GM21825 (cell line): ENCODE results near the gene CLCNKA.
"Not testable (repeated sequence)": the region's sequence is repeated elsewhere in the genome, so short reads cannot be mapped to it uniquely, and the experiment has no call there.

Experiments used
- ATAC-seq: cut with Tn5 transposase; IDR thresholded peaks from one replicate; pipeline ENCODE4 v1.9.1; 2021; ENCODE audit warnings: mild to moderate bottlenecking, moderate library complexity; ENCODE audit not compliant: unreplicated experiment

Gene CLCNKA

DNA sequence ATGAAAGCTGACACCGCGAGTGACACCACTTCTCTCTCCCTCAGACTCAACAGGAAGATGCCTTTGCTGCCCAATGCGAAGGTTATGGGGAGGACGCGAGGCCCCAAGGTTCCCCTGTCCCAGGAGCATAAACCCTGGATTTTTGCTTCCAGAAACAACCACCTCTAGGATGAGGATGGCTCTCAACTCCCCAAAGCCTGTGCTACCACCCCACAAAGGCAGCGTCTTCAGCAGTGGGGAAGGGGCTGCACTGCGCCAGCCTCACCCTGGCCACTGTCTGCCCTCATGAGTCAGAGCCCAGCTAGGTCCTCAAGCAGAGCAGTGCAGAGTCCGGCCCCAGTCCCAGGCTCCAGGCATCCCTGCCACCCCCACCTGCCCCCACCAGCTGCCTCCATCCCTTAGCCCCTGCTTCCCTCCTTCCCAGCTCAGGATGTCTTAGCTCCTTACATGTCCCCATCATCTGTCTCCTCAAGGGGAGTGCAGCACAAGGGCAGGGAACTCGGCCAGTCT, 24.7 kb upstream of the CLCNKA start:
- no peak for ATAC-seq

DNA sequence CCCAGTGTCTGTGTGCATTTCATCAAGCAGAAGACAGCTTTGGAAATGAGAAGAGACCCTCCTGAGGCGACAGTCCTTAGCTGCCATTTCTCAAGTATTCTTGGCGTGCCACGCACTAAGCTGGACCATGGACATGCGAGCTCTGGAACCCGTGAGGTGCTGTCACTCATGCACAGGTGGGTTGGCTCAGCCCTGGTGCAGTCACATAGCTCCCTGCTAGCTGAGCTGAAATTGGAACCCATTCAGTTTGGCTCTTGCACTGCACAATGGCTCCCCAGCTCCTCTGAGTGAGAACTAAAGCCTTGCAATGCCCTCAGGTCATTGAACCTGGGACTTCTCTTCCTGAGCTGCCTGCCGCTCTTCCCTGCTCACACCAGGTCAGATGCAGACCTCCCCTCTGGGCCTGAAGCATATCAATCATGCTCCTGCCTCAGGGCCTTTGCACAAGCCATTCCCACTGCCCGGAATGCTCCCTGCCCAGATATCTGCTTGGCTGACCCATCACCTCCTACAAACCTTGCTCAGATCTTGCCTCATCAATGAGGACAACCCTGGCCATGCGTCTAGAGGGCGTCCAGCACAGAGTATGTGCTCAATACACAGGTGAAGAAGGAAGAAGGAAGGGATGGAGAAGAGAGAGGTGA, 24.1 kb upstream of the CLCNKA start:
- ATAC-seq: no peak

DNA sequence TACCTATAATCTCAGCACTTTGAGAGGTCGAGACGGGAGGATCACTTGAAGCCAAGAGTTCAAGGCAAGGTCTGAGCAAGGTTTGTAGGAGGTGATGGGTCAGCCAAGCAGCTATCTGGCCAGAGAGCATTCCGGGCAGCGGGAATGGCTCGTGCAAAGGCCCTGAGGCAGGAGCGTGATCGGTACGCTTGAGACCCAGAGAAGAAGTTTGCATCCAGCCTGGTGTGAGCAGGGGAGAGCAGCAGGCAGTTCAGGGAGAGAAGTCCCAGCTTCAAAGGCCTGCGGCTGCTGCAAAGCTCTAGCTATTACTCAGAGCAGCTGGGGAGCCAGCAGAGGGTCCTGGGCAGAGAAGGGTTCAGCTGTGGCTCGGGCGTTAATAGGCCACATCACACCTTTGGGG, 22.9 kb upstream of the CLCNKA start:
- ATAC-seq: no peak

DNA sequence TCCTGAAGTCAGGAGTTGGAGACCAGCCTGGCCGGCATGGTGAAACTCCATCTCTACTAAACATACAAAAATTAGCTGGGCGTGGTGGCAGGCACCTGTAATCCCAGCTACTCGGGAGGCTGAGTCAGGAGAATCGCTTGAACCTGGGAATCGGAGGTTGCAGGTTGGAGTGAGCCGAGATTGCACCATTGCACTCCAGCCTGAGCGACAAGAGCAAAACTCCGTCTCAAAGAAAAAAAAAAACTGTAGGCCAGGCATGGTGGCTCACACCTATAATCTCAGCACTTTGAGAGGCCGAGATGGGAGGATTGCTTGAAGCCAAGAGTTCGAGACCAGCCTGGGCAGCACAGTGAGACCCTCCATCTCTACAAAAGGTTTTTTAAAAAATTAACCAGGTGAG, 20.6 kb upstream of the CLCNKA start:
- ATAC-seq: not testable (repeated sequence)

DNA sequence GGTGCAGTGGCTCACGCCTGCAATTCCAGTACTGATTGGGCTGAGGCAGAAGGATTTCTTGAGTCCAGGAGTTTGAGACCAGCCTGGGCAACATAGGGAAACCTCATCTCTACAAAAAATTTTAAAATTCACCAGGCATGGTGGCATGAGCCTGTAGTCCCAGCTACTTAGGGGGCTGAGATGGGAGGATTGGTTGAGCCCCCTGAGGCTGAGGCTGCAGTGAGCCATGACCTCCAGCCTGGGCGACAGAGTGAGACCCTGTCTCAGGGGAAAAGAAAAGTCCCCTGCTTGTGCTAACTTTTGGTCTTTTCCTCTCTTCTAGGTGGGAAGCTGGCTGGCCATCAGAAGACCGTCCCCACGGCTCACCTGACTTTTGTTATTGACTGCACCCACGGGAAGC, 16.2 kb upstream of the CLCNKA start:
- ATAC-seq: no peak

DNA sequence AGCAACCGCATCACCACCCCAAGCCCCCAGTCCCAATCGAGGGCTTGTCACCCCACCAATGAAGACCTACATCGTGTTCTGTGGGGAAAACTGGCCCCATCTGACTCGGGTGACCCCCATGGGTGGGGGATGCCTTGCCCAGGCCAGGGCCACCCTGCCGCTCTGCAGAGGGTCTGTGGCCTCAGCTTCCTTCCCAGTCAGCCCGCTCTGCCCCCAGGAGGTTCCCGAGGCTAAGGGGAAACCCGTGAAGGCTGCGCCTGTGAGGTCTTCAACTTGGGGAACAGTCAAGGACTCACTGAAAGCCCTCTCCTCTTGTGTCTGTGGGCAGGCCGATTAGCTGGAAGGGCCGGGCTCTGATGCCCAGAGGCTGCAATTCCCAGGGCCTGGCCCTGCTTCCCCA, 15.8 kb upstream of the CLCNKA start:
- ATAC-seq: no peak

DNA sequence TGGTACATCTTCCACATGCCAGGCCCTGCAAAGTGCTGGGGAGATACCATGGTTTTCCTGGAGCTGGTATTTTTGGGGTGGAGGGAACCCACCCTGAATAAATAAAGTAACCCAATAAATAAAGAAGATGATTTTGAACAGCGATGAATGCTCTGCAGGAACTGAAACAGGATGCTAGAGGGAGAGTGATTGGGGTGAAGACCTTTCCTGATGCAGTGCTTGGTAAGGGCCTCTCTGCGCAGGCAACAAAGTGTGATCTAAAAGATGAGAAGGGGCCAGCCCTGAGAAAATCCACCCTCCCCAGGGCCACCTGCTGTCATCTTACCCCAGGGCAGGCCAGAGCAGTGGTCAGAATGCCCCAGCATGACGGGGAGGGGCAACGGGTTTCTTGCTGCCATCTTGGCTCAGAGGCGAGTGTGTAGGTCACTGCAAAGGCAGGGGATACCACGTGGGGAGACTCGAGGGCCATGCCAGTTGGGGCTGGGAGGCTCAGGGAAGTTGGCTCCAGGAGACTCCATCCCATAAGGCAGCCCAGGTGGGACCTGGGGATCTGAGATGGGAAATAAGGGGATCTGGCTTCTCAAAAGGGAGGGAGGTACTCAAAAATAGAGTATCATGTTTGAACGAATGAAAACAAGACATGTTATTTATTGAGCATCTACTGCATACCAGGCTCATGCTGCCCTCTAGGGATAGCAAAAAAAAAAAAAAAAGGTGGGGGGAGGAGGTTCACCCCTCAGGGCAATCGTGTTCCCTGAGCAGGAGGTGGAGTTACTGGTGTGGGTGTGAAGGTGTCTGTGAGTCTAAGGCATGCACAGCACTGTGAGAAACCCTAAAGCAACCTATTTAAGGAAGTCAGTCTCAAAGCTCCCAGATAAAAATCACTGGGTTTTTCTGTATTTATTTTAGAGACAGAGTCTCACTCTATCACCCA, 15.0 kb upstream of the CLCNKA start:
- no peak for ATAC-seq

DNA sequence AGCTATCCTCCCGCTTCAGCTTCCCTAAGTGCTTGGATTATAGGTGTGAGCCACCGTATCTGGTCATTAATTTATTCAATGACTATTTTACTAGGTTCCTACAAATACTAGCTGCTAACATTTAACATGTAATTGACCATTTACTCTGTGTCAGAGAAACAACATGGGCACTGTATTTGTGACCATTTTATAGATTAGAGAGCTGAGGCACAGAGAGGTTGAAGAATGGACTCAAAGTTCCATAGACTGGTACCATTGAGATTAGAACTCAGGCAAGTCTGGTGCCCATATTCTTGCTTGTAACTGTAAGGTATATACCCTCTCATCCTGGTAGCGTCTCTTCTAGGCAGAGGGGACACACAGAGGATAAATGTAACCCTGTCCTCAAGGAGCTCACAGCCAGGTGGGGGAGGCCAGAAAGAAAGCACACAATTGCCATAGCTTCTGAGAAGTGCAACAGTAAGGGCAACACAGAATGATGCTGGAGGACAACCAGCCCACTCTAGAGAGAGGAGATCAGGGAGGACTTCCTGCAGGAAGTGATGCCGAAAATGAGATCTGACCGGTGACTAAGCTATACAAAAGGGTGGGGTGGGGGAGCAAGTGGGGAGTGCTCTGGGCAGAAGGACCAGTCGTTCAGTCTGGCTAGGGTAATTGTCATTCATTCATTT, 14.0 kb upstream of the CLCNKA start:
- no peak for ATAC-seq

DNA sequence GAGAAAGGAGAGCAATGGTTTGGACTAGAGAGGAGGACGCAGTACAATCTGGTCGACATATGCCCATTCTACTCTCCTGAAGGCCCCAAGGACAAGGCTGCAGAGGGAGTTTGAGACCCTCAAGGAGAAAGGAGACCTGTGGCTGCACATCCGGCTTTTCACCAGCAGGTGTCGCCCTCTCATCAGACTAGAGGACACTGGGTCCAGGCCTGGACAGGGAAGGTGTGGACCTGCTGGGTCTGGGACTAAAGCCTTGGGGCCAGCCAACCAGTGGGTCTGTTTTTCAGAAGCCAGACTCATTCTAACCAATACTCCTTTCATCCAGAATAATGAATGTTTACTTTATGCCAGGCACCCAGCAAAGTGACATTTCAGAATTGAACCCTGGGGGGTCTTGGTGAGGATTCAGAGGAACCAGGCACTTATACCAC, 12.8 kb upstream of the CLCNKA start:
- no peak for ATAC-seq

DNA sequence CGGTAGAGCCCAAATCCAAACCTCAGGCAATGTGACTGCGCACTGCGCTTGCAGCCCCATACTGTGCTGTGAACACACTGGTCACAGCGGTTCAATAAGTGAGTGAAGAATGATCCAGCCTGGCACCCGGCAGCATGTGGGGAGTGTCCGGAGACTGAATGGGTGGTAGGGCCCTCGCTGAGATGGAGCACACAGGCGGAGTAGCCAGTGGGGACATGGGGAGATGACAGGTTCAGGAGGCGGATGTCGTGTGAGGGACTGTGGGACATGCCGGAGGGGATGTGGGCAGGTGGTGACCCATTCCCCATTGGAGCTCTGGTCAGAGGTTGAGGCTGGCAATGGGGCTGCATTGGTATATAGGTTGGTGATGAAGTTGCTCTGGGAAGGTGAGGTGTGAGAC, 12.2 kb upstream of the CLCNKA start:
- no peak for ATAC-seq

DNA sequence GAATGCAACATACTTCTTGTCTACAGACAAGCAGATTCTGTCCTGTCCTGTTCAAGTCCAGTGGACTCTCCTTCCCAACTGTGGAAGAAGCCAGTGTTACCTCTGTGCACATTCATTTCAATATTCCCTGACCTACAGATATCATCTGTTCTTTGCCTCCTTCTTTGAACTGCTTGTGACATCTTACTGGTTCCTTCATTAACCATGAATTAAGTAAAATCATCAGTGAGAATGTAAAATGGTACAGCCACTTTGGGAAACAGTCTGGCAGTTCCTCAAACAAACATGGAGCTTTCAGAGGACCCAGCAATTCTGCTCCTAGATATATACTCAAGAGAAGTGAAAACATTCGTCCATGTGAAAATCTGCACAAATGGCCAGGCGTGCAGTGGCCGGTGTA, 11.0 kb upstream of the CLCNKA start:
- ATAC-seq: no peak

DNA sequence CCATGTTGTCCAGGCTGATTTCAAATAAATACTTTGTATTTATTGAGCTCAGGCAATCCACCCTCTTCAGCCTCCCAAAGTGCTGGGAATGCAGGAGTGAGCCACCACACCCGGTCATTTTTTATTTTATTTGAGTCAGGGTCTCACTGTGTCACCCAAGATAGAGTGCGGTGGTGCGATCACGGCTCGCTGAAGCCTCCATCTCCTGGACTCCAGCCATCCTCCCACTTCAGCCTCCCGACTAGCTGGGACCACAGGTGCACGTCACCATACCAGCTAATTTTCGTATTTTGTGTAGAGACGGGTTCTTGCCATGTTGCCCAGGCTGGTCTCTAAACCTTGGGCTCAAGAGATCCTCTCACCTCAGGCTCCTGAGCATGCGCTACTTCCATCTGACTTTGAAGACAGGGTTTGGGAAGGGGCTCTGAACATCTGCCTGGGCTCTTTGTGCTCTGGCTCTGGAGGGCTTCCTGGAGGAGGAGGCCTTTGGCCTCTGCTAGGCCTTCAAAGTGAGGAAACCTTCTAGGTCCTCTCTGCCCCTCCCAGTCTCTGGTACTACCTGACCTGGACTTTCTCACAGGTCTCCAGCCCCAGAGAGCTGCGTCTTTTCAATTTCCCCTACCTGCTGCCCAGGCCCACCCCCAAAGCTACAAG, 9.8 kb upstream of the CLCNKA start:
- no peak for ATAC-seq

DNA sequence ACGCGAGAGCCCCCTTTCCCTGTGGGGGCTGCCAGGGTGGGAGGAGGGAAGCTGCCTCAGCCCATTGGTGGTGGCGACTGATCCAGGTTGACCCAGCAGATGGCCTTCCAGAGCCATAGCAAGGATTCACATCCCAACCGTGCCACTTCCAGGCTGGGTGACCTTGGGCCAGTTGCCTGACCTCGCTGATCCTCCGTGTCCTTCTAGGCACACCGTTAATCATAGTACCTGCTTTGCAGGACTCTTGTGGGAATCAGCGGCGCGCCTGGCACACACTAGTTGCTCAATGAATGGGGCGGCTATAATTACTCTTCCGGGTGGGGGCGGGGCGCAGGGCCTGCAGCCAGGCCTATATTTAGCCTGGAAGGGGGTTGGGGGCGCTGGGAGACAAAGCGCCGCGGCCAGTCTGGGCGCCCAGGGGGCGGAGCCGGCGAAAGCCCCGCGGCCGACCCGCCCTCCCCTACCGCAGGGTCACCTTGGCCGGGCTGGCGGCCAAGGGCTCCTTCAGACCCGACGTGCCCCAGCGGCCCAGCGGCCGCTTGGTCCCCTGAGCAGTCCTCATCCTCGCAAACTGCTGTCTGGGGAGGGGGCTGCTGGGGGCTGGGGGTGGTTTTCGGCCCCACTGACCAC, 9.1 kb upstream of the CLCNKA start:
- ATAC-seq: no peak

DNA sequence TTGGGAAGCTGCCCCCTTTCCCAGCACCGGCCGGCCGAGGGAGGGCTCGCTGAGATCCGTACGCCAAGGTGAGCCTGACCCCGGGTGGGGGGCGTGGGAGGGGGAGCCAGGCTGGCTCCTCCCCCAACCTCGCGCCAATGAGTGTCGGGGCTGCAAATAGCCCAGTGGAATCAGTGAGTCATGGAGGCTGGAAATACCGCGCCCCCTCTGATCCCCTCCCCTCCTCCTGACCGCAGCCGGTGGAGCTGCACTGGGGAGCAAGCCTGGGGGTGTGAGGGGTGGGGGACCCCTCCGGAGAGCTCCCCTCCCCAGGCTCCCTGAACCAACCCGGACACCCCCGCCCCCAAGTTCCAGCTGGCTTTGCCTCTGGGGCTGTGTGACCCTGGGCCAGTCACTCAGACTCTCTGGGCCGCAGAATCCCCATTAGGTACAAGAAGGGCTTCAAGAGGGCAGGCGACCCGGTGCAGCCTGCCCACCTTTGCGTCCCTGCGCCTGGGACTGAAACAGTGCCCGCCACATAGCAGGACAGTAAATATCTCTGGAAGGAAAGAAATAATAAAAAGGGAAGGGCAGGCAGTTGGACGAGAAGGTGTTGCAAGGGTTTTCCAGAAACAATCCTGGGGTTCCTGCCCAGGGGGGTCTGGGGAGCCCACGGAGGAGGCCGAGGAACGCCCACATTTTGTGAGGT, 8.5 kb upstream of the CLCNKA start:
- no peak for ATAC-seq

DNA sequence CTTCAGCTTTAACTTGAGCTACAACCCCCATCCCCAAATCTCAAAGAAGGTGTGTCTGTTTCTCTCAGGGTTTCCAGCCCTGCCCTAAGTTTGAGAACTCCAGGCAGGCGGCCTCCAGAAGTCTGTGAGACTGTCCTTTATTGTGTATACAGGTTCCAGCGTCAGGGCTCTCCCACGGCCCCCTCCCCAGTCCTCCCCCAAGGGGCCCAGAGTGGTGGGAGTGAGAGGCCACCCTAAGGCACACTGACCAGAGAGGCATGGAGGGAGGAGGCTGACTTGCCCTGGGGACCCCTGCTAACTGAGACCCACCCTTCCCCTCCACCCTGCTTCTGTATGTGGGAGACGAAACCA, 8.0 kb upstream of the CLCNKA start:
- ATAC-seq: no peak

DNA sequence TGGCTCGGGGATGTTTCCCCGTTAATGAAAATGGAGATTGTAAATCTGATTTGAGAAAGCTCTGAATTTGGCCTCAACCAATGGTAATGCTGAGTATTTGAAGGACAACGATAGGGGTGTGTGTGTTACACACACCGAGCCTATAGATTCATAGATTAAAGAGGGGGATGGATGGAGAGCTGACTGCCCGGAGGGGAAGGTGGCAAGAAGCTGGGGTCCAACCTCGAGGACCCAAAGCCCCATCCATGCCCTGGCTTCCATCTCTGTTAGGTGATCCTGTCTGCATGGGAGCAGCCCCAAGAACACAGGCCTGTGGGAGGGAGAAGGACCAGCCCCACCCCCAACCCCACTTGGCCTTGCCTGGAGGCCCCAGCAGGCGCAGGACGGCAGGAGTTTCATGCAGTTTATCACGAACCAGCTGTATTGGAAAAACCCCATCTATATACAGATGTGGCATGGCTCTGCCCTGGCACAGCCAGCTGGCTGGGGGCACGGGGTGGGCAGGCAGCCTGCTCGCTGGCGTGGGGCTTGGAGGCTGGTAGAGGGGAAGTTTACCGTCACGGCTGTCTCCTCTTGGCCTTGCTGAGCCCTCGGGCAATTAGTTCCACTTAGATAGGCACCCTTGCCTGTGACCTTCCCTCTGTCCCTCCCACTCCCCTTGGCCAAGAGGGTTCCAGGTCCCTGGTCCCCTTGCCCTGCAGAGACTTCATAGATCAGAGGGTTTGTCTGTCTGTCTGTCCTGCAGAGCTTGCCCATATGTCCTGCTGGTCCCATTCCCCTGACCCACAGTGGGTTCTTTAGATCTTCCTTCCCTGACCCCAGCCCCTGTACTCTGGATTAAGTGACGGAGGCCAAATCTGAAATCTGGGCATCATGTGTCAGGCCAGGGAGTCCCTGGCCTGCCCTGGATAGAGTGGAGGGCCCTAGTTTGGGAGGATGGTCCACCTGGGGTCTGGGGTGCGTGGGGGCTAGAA, 7.0 kb upstream of the CLCNKA start:
- no peak for ATAC-seq

DNA sequence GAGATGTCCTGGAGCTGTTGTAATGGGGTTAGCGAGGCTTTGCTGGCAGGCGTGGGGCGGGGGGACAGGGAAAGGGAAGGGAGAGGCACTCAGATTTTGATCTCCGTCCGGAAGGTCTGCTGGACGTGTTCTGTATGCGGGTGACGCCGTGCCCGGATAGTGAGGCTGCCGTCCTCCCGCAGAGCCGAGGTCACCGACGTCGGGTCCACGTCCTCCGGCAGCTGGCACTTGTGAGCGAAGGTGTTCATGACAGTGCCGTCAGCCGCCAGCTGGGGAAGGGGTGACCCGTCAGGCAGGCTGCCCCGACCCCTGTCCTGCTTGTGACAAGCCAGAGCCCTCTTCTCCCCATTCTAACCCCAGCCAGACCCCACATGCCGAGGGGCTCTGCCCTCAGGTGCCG, 6.3 kb upstream of the CLCNKA start:
- ATAC-seq: no peak

DNA sequence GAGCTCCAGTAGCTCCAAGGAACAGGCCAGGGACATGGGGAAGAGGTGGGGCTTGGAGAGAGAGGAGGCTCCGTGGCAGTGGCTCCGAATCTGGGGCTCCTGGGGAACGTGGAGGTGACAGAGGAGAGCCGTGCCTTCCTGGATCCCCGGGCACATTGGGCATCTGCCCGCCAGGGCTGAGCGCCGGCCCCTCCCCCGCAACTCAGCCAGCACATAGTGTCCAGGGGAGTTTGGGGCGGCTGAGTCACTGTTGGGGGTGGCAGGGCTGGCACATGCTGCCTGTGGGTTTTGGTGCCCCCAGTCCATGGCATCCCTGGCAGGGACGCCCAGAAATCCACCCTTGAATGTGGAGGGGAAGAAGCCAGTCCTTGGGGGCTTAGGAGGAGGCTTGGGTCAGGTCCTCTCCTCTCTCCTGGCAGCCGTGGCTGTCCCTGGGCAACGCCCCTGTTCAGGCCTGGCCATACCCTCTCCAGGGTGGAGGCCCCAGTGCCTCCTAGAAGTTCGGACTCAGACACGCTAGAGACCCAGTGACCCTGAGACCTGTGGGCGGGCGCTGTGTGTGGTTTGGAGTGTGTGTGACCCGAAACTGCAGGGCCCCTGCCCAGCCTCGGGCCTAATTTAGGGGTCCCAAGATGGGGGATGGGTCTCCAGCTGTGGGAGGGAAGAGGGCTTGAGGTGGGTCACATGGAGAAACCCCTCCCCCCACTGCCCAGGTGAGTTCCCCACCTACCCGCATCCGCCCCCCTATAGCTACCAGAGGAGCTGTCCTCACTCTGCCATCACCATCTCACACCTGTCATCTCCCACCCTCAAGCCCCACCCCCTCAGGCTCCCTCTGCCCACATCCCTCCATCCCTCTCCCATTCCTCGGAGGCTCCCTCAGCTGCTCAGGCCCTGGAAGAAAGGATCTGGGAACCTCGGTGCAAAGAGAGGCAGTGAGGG, 5.6 kb upstream of the CLCNKA start:
- no peak for ATAC-seq
